ENCODE data around the gene FARP2.

The FARP2 gene

DNA sequence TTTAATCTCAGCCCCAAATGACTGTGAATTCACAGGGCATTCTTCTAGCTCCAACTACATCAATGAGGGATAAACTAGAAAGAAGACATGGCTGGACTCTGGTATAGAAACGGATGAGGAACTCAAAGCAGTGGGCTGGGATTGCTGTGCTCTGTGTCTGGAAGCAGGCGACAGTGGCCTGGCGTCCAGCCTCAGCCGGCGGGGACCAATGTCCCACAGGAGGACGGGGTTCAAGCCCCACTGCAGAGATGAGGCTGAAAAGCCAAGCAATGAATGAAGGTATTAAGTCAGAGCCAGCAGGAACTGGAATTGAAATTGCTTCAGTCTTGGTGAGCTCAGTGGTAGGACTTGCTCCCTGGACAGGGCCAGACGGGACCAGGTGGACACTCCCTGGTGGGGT, 178.2 kb downstream of the FARP2 start:
- DNase-seq (ENCODE audit: low read depth) = no peak

DNA sequence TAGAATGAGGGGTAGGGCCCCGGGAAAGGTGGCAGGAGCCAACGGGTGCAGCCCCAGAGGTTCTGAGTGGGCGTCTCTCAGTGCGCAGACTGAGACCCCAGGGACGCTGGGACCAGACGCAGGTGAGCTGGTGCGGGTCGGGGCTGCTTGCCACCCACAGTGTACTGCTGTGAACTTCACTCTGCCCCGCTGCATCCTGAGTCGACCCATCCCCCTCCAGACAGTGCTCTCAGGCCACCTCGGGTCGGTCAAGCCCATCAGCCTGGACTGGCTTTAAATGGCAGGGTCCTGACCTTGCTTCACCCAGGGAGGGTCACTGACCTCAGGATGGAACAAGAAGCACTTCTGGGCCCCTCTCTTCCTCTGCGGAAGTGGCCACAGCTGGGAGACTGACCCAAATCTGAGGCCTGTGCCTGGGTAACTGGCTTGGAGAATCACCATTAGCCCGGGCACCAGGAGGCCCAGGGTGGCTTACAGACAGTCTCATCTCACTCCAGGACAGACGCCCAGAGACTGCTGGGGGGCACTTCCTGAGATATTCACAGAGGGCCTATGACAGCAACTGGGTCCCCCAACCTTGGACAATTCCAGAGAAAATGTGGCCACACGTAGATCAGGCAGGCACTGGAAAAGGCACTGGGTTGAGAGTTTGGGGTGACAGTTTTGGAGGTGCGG, 178.8 kb downstream of the FARP2 start:
- DNase-seq (ENCODE audit: low read depth) = no peak

DNA sequence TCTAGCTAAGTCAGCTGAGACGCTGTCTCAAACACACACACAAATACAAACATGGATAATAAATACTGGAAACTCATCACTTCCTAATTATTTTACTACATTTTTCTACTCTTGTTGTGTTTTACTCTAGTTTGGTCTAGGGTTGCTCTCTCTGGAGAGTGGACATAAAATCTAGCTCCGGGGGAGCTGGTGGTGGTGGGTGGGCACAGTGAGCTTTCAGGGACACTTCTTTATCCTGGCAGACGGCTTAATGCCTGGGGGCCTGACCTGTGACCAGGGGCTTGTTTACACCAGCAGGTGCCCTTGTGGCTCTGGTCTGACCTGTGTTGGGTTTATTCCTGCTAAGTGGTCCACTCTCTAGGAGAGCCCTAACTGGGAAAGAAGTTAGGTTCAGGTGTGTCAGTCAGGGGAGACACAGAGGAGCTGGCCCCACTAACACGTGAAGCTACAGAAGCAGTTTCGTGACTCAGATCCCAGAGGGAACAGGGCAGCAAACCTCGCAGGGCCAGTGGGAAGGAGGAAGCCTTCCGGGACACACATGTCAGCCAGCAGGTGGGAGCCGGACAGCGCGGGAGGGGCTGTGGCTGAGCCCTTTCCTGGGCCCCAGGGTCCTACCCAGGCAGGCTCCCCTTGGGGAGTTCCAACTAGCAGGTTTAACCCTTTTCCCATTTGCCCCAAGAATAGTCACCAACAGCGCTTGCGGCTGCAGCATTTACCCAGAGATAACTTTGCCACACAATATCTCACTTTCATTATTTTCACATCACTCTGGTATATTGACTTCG, 180.0 kb downstream of the FARP2 start:
- DNase-seq (ENCODE audit: low read depth) = no peak

DNA sequence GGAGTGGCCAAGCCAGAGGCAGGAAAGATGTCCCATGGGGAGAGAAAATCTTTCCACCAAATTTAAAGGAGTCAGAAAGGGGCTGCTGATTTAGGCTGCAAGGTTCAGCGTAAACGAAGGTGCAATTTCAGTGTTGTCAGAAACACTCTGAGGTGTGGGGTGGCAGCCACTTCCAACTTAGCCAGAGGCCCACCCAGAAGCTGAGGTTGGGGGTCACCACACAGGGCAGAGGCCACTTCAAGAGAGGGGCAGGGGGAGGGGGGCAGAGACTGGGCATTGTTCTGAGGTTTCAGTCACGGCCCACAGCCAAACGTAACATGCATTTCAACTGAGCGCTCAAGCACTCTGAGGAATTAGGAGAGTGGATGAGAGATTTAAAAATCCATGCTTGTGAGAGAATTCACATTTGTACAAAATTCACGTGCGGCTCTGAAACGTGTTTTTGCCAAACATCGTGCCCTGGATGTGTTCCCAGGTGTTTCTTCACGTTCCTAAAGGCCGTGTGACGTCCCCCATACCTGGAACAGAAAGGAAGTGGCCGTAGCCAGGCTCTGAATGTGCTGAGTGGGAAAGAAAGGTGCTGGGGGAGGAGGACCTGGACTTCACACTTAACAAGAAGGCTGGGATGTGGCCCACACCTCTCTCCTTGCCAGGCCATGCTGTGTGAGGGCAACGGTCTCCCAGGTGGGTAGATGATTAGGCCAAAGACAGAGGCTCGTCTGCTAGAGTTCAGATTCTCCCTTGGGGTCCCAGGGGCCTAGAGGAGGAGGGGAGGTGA, 182.9 kb downstream of the FARP2 start:
- DNase-seq (ENCODE audit: low read depth) = no peak

DNA sequence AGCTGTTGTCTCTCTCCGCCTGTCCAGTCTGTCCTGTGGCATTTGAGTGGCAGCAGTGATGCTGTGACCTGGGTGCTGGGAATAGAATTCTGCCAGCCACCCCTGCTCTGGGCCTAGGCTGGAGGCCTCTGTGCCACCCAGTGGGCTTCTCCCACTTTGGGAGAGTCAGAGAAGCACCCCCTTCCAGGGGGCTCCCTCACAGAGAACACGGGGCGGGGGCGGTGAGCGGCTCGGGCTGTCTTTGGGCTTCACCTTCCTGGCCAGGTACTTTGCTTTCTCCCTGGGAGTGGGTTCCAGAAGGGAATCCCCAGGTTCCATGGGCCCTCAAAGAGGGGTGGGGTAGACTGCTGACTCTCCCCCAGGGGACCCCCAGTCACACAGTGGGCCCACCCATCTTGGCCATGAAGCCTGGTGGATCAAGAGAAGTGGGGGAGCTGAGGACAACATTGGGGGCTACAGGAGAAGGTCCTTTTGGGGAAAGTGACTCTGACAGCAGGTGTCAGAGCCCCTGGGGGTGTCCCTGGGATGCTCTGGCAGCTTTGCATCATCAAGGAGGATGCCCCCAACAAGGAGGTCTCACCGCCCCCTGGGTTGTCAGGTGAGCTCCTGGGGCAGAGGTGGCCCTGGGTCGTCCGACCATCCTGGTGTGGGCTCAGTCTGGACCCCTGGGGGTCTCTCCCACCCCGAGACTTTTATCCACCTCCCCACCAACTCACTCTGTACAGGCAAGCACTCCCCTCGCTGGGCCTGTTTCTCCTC, 183.7 kb downstream of the FARP2 start:
- no peak for DNase-seq (ENCODE audit: low read depth)

DNA sequence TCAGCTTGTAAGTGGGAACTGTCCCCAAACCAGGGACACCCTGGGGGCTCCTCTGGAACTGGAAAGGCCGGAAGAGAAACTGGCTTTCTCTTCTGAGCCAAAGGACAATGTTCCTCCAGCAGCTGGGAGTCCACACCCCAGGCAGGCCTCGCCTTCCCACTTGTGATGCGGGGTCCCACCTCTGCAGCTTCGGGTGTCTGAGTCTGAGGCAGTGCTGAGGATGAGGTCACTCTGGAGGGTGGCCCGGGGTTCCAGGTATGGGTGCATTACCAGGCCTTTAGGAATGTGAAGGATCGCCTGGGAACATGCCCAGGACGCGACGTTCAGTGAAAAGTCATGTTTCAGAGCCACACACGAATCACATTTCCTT, 184.3 kb downstream of the FARP2 start:
- no peak for DNase-seq (ENCODE audit: low read depth)

DNA sequence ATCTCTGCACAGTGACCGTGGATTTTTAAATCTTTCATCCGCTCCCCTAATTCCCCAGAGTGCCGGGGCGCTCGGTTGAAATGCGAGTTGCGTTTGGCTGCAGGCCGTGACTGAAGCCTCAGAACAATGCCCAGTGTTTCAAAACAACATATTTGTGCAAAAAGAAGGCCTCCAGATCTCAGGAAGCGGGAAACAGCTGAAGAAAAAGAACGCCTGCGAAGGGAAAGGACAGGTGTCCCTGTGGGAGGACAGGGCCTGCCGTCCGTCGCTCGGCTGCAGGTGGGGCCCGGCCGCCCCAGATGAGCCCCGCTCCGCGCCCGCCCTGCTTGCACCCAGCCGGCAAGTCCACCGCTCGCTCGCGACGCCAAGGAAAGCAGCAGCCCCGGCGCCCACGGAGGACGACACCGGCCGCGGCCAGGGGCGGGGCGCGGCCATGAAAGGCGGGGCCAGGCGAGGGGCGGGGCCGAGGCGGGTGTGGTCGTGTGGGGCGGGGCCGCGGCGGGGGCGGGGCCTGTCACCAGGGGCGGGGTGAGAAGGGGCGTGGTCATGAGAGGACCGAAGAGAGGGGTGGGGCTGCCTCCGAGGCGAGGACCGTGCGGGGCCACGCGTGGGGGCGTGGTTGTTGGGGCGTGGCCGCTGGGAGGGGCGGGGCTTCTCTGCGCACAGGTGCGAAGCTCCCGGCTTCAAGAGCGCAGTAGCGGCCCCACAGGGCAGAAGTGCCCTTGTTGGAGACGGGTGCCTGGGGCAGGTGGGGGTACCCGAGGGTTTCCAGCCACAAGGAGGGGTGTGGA, 184.9 kb downstream of the FARP2 start:
- DNase-seq (ENCODE audit: low read depth) = peak; percentile 27

DNA sequence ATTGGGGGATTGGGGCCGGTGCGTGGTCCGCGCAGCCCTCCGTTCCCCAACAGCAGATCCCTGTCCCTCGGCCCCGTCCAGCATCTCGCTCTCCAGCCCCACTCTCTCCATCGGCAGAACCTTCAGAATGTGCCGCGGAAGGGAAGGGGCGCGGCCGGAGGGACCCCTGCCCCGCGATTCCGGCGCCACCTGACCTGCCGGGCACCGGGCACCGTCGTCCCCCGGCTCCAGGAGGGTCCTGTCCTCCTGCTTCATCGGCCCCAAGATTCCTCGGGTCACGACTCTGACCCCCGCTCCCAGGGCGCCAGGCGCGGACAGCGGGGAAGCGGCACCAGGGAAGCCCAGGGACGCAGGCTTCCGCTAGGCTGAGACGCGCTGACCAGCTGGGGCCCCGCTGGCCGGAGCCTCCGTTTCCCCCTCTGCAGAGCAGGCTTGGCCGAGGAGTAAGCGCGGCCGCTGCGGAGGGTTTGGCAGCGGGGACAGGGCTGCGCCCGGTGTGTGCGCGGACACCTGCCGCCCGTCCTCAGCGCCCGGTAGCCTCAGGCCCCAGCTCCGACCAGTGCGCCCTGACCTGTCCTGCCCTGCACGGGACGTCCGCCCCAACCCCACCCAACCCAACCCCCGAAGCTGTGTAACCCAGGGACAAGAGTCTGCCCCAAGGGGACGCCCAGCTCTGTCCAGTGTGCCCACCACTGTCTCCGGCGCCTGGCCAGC, 185.6 kb downstream of the FARP2 start:
- no peak for DNase-seq (ENCODE audit: low read depth)

DNA sequence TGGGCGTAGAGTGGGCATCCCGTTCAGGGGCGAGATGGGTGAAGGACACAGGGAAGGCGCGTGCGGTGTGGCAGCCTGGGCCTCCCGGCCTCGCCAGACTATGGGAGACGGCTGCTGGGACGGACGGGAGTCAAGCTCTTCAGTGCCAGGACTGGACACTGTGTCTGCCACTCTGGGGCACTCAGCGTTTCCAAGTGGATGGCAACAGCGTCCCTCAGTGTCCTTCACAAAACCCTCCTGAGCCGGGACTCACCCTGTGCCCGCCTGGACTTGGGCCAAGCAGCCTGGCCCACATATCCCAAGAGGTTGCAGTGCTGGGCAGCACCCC, 186.2 kb downstream of the FARP2 start:
- no peak for DNase-seq (ENCODE audit: low read depth)

Measured in T-helper 22 cell (primary cell).